ENCODE measurements around the gene C1GALT1C1L. TPM values are rescaled to one million over a fixed set of nuclear protein-coding genes. Genes with fewer than 3 reads are reported as not detected.
"Not testable (repeated sequence)": the region's sequence is repeated elsewhere in the genome, so short reads cannot be mapped to it uniquely, and the experiment has no call there.

Gene C1GALT1C1L
- 0.92 TPM for total RNA-seq

DNA sequence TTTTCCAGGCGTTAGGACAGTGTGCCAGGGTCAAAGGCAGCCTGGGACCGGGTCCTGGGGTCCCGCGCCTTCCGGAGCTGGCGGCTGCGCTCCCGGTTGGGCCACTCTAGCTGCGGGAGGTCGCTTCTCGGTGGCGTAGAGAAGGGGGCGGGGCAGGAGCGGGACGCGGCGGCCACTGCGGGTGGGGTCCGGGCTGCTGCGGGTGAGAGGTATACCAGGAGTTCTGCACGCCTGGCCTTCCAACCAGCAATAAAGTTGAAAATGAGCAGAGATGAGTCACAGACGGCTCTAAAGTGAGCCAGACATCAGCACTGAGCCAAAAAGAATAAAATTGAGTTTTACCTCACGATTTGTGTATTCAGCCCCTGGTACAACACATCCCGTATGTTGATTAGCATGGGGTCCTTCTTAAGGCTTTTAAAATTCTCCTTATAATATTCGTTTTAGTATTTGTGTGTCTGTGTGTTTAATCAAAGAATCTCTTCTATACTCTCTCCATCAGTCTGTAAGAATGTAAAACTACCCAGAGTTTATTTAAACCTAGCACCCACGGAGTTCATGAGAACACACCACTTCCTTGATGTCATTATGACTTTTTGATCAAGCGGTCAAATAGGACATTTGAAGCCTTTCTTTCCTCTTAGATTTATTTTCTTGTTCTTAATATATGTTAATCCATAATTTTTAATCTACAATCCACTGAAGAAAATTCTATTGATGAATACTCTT lies at the start of gene C1GALT1C1L:
Gene C1GALT1C1L (minus strand): TSS at position 108 of the 729 bp plus-strand sequence. CDS start 107 bp downstream, at position 1.
- peak; percentile 22 for DNase-seq (ENCODE audit: low spot score)

DNA sequence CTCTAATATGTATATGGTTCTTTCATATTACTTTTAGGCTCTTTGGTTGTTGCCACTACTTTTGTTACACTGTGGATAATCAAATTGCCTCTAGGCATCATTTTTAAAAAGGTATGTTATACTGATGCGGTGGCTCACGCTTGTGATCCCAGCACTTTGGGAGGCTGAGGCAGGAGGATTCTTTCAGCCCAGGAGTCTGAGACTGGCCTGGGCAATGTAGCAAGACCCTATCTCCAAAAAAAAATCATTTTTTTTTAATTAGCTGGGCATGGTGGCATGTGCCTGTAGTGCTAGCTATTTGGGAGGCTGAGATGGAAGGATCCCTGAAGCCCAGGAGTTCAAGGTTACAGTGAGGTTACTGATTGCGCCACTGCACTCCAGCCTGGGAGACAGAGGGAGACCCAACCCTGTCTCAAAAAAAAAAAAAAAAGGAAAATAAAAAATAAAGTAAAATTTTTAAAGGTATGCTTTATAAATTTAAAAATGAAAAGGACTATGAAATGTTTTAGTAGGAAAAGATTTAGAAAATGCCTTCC lies 49.5 kb upstream of the C1GALT1C1L start:
- DNase-seq (ENCODE audit: low spot score): no peak

DNA sequence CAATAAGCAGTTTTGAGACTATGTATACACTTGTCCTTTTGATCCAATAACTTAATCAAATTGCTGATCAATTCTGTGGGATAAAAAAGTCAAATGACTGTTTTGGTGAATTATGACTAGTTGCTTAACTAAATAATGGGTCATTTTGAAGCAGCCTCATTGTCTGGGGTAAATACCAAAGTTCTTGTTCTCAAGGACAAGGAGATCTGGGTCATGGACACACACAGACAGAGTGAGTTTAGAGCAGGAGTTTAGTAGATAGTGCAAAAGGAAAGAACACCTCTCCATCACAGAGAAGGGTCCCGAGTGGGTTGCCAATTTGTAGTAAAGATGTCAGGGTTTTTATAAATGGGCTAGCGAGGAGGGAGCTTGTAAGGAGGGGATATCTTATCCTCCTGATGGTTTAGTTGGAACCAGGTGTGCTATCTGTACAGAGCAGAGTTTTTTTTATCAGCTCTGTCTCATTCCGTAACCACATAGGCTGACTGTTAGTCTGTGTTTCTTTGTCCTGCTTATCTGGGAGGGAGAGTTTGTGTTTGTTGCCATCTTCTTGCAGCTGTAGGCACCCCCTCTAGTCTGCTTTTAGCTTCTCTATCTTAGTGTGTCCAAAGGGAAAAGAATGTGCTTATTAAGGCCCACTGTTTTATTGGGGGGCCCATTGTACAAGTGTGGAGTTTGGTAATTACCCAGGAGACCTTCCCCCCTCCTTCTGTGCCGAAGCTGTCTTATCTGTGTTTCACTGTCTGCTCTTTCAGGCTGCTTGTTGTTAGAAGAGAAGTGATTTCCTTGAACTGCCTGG lies 48.7 kb upstream of the C1GALT1C1L start:
- DNase-seq (ENCODE audit: low spot score): no peak

DNA sequence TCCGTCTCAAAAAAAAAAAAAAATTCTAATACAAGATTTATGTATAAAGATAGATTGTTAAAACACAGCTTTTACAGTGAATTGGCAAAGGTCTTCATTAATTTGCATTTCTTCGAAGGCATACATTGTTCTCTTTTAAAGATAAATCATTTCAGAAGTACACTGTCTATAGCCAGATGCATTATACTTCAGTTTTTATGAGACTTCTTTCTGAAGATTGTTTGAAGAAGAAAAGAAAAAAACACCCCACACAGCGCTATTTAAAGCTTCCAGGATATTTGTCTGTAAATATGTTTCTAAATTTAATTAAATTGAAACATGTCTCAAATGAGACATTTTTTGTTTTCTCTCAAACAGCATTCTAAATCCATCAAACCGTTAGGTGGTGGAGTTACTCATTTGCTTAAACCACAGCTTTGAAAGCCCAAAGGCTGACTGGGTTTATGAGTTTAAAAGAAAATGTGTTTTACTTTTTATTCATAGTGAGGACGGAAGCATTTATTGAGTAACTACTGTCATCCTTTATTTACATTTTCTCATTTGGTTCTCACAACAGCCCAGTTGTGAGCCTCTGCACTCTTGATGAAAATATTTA lies 42.4 kb upstream of the C1GALT1C1L start:
- no peak for DNase-seq (ENCODE audit: low spot score)

DNA sequence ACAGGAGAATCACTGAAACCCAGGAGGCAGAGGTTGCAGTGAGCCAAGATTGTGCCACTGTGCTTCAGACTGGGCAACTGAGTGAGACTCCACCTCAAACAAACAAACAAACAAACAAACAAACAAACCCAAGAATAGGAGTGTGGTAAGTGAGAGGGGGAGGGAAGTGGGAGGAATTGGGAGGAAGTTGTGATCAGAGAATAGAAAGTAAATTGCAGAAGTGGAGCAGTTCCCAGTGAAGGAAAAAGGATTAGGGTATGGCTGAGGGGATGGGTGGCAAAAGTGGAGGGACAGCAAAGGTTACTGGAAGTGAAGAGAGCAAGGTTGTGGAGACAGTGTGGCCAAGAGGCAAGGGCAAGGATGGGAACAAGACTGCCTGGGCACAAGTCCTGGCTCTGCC lies 41.1 kb upstream of the C1GALT1C1L start:
- DNase-seq (ENCODE audit: low spot score): no peak

DNA sequence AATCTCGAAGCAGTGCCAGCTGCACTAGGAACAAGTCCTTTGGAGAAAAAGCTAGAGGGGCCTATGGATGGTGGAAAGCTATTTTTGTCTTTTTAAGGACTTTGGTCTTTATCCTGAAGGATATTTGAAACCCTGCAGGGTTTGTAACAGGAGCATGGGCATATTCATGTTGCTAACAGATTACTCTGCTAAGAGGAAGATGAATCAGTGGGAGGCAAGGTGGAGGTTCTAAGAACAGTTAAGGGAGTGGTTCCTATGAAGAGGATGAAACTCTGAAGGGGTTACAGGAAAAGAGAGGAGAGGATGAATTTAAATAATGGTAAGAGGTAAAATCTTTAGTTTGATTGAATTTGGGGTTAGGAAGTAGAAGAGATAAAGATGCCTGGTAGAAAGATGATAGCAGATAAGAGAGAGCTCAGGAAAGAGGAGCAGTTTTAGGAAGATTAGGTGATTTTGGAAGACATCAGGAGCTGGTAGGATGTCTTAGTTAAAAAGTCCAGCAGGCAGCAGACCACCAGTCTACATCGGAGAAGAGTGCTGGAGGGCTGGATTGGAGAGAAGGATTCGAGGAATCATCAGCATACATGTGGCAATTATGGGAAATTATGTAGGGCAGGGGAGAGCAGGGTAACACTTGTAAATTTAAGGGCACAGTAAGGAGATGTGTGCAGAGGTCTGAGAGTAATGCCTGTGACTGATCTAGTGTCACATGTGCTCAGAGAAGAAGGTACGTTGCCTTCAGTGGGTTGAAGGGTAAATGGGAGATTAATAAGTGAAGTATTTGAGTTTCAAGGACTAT lies 39.3 kb upstream of the C1GALT1C1L start:
- DNase-seq (ENCODE audit: low spot score): no peak

DNA sequence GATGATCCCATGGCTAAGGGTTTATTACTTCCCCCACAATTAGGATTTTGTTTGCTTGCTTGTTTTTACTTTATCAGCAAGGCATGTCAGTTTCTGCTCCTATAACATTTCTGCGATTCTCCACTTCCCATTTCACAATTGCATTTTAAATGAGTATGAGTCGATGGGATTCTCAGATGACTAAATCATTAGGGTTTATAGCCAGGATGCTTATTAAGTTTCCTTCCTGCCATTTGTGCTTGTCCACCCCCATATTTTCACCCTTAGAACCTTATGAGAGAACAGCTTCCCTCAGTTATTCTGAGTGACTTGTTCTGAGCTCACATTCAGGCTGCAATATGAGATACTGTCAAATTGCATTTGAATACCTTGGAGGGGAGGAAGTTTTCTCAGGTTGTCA lies 37.9 kb upstream of the C1GALT1C1L start:
- DNase-seq (ENCODE audit: low spot score): no peak

DNA sequence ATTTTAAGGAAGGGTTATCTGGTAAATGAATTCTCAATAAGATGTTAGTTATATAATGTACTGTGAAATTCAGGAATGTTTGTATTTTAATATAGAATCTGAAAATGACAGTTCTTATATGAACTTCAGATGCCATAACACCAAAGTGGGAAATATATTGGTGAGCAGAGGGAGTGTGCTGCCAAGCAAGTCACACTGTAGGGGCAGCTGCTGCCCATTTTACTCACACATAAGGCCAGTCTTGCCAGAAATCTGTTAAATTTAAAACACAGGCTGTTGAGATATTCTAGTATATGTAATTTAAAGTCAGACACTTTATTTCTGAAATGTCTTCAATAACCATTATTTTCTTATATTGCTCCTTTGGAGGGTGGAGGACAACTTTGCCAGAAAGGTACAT lies 34.6 kb upstream of the C1GALT1C1L start:
- no peak for DNase-seq (ENCODE audit: low spot score)

DNA sequence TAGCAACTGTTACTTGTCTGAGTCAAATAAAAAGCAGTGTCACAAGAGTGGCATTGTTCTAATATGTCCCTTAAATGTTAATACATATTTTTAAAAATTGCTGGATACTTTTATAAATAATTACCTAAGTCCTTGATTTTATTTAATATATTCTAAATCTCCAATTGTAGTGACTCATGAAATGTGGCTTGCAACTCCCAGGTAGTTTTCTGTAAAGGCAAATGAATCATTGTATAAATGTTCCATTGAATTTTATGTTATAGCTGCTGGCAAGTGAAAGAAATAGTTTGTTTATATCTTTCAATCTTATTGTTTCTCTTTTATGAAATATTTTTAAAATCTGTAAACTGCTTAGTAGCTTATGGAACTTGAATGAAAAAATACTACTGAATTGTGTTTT lies 32.7 kb upstream of the C1GALT1C1L start:
- DNase-seq (ENCODE audit: low spot score): no peak

DNA sequence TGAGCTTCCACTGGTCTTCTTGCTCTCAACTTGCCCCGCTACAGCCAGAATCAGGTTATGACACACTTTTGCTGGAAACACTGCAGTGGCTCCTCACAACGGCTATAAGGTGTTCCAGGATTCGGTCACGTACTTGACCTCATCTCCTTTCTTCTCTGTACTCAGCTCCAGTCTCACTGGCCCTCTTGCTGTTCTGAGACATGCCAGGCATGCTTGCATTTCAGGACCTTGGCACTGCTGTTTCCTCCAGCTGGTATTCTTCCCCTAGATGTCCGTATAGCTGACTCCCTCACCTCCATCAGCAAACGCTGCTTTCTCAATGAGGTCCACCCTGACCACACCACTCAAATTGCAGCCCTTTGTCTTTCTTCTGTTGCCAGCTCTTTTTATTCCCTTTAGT lies 31.9 kb upstream of the C1GALT1C1L start:
- DNase-seq (ENCODE audit: low spot score): peak; percentile 13

DNA sequence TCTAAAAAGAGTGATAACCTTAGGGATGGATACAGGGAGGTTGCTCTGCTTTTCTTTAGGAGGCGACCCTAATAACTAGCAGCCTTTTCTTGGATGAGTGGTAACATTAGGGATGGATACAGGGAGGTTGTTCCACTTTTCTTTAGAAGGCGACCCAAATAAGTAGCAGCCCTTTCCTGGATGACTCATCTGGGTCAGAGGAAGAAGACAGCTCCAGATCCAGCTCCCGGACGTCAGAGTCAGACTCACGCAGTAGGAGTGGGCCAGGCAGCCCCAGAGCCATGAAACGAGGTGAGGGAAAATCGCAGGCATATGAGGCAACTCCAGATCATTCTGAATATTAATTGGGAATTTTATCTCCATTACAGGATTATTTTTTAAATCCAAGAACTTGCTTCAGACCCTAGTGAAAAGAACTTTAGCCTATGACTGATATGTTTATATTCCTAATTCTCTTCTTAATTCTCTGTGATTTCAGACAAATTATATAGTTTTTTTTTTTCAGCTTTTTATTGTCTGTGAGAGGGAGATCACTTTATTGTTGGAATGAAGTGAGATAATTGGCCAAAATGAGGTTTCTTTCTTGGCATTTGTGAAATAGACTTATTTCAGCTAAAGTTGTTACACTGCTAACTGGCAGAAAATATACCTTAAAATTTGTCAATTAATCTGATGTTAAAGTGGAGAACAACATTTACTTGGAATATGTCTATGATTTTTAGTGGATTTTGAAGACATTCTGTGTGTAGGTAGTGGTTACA lies 31.2 kb upstream of the C1GALT1C1L start:
- DNase-seq (ENCODE audit: low spot score): peak; percentile 58

DNA sequence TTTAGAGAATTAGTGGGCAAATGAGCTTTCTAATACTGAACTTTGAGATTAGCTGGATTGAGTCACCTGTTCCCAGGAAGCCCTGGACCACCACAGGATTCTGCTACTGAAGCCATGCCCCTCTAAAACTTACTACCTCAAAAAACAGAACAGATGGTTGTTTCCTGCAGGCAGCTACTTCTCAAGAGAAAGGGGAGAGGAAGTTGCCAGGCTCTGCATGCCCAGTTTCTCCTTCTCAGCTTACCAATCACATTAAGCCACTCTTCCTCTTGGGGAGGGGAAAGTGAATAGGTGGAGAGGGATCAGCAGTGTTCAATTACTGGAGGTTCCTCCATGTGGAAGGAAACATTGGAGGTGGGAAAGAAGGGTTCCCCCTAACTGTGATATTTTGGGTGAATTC lies 24.9 kb upstream of the C1GALT1C1L start:
- DNase-seq (ENCODE audit: low spot score): no peak

DNA sequence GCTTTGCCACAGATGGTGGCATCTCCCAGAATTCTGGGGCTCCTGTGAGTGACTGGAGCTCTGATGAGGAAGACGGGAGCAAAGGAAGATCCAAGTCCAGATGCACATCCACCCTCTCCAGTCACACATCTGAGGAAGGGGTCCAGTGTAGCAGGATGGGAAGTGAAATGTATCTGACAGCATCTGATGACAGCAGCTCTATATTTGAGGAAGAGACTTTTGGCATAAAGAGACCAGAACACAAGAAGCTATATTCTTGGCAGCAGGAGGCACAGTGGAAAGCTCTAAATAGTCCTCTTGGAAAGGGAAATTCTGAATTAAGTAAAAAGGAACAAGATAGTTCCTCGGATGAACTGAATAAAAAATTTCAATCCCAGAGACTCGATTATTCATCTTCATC lies 23.5 kb upstream of the C1GALT1C1L start:
- DNase-seq (ENCODE audit: low spot score): no peak

DNA sequence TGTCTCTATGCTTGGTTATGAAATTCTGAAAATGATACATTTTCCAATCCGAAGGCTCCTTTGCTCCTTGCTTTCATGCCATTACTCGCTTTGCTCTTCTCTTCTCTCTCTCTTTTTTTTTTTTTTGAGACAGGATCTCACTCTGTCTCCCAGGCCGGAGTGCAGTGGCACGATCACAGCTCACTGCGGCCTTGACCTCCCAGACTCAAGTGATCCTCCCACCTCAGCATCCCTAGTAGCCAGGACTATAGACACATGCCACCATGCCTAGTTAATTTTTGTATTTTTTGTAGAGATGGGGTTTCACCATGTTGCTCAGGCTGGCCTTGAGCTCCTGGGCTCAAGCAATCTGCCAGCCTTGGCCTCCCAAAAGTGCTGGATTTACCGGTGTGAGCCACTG lies 21.9 kb upstream of the C1GALT1C1L start:
- not testable (repeated sequence) for DNase-seq (ENCODE audit: low spot score)

DNA sequence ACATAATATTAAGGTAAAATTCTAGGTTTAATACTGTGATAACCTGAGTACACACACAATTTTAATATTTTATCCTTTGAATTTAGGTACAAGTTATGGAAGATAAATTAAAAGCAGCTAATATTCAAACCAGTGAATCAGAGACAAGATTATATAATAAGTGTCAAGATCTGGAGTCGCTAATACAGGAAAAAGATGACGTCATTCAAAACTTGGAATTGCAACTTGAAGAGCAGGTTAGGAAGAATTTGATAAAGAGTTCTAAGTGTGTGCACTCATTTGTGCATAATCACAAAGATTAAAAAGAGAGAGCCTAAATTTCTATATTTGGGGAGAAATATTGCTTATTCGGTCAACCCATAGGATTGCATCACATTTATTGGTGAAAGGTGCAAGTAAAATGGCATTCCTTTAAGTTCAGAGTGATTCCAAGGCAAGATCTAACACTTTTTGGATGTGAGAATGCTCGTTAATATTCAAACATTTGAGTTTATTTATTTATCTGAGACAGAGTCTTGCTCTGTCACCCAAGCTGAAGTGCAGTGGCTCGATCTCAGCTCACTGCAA lies 16.3 kb upstream of the C1GALT1C1L start:
- DNase-seq (ENCODE audit: low spot score): no peak

DNA sequence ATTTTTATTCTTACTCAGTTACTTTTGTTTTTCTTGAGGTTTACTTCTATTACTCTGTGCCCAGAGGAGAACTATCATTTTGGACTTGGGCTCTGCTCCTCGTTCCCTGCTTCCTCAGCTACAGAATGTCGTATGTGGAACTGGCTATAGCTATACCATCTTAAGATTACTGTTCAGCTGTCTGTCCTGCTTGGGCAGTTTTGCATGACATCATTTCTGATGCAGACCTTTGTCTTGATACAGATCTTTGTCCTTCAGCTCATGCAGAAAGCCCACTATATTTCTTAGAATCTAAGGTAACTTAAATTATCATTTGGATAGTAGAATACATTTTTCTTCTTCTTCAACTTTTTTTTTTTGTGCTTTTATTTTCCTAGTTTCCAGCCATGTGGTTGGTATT lies 13.8 kb upstream of the C1GALT1C1L start:
- DNase-seq (ENCODE audit: low spot score): no peak

DNA sequence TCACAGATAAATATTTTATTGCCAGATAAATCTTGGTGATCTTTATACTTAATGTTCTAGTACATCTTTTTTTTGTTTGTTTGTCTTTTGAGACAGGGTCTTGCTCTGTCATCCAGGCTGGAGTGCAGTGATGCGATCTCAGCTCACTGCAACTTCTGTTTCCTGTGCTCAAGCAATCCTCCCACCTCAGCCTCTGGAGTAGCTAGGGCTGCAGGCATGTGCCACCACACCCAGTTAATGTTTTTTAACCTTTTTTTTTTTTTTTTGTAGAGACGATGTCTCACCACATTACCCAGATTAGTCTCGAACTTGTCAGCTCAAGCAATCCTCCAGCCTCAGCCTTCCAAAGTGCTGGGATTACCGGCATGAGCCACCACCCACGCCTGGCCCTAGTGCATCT lies 9.1 kb upstream of the C1GALT1C1L start:
- no peak for DNase-seq (ENCODE audit: low spot score)

DNA sequence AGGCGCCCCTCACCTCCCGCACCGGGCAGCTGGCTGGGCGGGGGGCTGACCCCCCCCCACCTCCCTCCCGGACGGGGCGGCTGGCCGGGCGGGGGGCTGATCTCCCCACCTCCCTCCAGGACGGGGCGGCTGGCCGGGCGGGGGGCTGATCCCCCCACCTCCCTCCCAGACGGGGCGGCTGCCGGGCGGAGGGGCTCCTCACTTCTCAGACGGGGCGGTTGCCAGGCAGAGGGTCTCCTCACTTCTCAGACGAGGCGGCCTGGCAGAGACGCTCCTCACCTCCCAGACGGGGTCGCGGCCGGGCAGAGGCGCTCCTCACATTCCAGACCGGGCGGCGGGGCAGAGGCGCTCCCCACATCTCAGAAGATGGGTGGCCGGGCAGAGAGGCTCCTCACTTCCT lies 1.6 kb upstream of the C1GALT1C1L start:
- not testable (repeated sequence) for DNase-seq (ENCODE audit: low spot score)

DNA sequence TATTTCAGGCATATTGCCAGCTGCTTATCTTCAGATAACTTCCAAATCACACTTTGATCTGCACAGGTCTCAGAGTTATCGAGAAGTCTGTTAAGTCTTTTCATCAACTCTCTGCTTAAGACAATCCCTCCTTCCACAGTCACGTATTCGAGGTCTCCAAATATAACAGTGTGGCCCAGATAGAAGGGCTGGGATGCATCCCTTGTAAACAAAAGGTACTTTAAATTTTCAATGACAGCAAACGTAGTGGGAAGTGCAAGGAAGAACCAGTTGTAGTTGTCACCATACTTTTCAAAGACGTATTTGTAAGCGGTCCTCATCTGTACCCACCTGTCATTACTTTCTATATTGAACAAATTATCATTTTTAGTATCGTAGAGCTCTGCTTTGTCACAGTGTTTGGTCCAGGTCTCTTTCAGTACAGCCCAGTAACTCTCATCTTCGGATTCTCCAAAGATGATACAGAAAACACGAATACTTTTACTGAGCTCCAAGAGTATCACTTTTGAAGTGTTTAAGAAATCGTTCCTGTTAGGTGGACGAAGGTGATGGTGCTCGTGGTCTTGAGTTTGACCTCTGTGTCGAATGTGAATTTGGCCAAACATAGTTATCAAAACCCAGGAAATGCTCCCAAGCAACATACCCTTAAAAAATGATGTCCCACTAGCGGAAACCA lies 445 bp downstream of the C1GALT1C1L start:
- no peak for DNase-seq (ENCODE audit: low spot score)

DNA sequence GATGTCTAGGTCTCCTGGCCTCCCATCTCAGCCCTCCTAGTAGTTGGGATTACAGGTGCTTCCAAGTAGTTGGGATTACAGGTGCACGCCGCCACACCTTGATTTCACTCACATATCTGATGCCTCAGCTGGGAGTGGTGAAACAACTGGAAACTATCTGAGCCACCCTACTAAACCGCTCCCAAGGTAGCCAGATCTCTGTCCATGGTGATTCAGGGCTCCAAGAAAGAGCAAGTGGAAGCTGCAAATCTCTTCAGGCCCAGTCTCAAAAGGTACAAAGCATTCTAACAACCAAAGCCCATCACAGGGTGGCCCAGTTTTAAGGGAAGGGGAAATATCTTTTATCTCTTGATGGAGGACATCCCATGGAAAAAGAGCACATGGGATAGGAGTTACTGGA lies 19.0 kb downstream of the C1GALT1C1L start:
- DNase-seq (ENCODE audit: low spot score): no peak
